GM23248 (cell line): ENCODE data around the gene WFDC5.

Source experiments
- EZH2 ChIP-seq: fragments of 200-600 bp; sonication (generic); IDR thresholded peaks from 2 replicates; pipeline ENCODE4 v1.6.1; 2018; ENCODE audit warnings: antibody characterized with exemption, mild to moderate bottlenecking; ENCODE audit not compliant: insufficient read depth, poor library complexity, severe bottlenecking
- EZH2phosphoT487 ChIP-seq: fragments of 200-600 bp; sonication (generic); IDR thresholded peaks from 2 replicates; pipeline ENCODE4 v1.6.1; 2018; ENCODE audit warnings: antibody characterized with exemption, moderate library complexity, mild to moderate bottlenecking, low read depth; ENCODE audit not compliant: insufficient read depth

- TF ChIP-seq EZH2phosphoT487 (no peak), EZH2 (no peak)
Observed at GRCh38 chr20:45100563-45101245, 14.3 kb downstream of the WFDC5 start, which contains the start of gene KCNS1.
